Measurements from ENCODE around the gene ZNF785. TPM values are rescaled to one million over a fixed set of nuclear protein-coding genes. Genes with fewer than 3 reads are reported as not detected.

The ZNF785 gene
- total and polyA plus RNA-seq, 2 experiments from 2014 or later = 4.9 to 7.1 TPM

- H3K4me3 Mint-ChIP-seq = peak overlapping the region; percentile 71
- H3K36me3 Mint-ChIP-seq (ENCODE audit: low read depth) = peaks cover 1% of the 10 kb centered on the region; the same call in 2 of the 3 replicates
- H3K27me3 ChIP-seq (ENCODE audit: insufficient read depth) = no peaks in the 10 kb centered on the region
- peak; percentile 7 for ATAC-seq
- H3K9me2 ChIP-seq (ENCODE audit: insufficient read depth) = 0 out of 2 replicates have a peak, but pooled peaks cover 3% of the 10 kb centered on the region
- no peaks in the 10 kb centered on the region; the same call in 1 of the 2 replicates for H3K79me2 ChIP-seq (replicated peaks; ENCODE audit: insufficient read depth)
- no peak overlapping the region for H3K27ac ChIP-seq (ENCODE audit: low read depth)
- peaks cover 27% of the 10 kb centered on the region for H3K27me3 Mint-ChIP-seq (ENCODE audit: insufficient read depth, low read depth, poor library complexity)
- 0 out of 2 replicates have a peak, but pooled peaks cover 15% of the 10 kb centered on the region for H3F3A ChIP-seq (replicated peaks; ENCODE audit: low read depth)
- peak overlapping the region; percentile 68 for H3K4me3 ChIP-seq
- peaks cover 20% of the 10 kb centered on the region for H3K4me1 Mint-ChIP-seq
- peaks cover 18% of the 10 kb centered on the region for H3K4me1 ChIP-seq (ENCODE audit: insufficient read depth)
- no peak overlapping the region; the same call in 1 of the 2 replicates for H3K27ac Mint-ChIP-seq
- no peaks in the 10 kb centered on the region for H3K36me3 ChIP-seq (ENCODE audit: insufficient read depth)
- peak overlapping the region; percentile 98 for H2AFZ ChIP-seq
- H3K9me3 Mint-ChIP-seq = no peaks in the 10 kb centered on the region; the same call in 1 of the 3 replicates
- peak overlapping the region; percentile 88 for H3K4me2 ChIP-seq
- TF ChIP-seq JUNB (IDR thresholded peaks at IDR 0.05; ENCODE audit: unreplicated experiment) = peak; percentile 3
- peak; percentile 15; the same call in 1 of the 2 replicates for TF ChIP-seq ETS1 (IDR thresholded peaks at IDR 0.05)
- TF ChIP-seq POLR2AphosphoS5 (IDR thresholded peaks at IDR 0.05; ENCODE audit: low read depth) = no peak
- no peak for TF ChIP-seq CREB1 (CRISPR knock-in tag; IDR thresholded peaks at IDR 0.05; ENCODE audit: low read depth)
- no peak for TF ChIP-seq REST (IDR thresholded peaks at IDR 0.05; ENCODE audit: unreplicated experiment)
- TF ChIP-seq ZNF331 (CRISPR knock-in tag; IDR thresholded peaks at IDR 0.05; ENCODE audit: low read depth) = no peak
- no peak for TF ChIP-seq CTCF (conservative IDR thresholded peaks at IDR 0.05; ENCODE audit: low read depth in 2 of 2)
- TF ChIP-seq EZH2phosphoT487 (IDR thresholded peaks at IDR 0.05; ENCODE audit: unreplicated experiment) = no peak
- no peaks in the 10 kb centered on the region for H4K20me1 ChIP-seq (replicated peaks; ENCODE audit: insufficient read depth)
- peak; percentile 69 for DNase-seq (ENCODE audit: low spot score)
Observed at GRCh38 chr16:30561089-30561816, 24.2 kb downstream of the ZNF785 start.
